SK-N-MC (cell line): ENCODE results near the gene SLC16A4.

ENCODE experiments used
- EZH2 ChIP-seq: fragments of 200-600 bp; sonication (generic); IDR thresholded peaks from one replicate; pipeline ENCODE4 v1.6.1; 2017; ENCODE audit warnings: antibody characterized with exemption
- FOXP2 ChIP-seq: optimal IDR thresholded peaks from 2 replicates; pipeline ENCODE3; 2011; ENCODE audit warnings: mild to moderate bottlenecking, moderate library complexity; ENCODE audit not compliant: insufficient read depth; ENCODE audit errors: extremely low read length, control extremely low read depth
- POLR2AphosphoS5 ChIP-seq: IDR thresholded peaks from 2 replicates; pipeline ENCODE4 v1.6.1; 2012; ENCODE audit warnings: mild to moderate bottlenecking, low read depth, low read length, borderline replicate concordance

DNA sequence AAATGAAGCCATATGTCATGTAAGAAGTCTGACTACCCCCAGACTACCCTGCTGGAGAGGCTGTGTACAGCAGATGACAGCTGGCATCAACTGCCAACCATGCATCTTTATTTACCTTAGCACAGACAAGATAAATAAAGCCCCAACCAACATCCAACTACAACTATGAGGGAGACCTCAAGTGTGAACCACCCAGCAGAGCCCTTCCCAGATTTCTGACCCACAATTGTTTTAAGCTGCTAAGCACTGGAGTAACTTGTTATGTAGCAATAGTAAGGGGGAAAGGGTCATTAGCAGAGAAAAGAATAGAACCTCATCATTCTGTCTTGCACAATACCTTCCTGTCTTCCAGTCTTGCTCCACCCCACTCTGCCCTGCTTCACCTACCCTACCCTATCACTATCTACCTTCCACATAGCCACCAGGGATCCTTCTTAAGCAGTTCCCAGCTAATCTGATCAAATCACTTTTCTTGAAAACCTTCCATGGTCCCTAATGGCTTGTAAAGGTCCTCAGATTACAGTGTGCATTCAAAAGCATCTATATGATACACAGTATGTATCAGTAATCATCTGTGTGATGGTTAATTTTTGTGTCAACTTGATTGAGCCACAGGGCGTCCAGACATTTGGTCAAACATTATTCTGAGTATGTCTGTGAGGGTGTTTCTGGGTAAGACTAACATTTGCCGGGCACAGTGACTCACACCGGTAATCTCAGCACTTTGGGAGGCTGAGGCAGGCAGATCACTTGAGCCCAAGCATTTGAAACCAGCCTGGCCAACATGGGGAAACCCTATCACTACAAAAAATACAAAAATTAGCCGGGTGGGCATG lies 71.3 kb downstream of the SLC16A4 start:
- TF ChIP-seq EZH2 (no peak), POLR2AphosphoS5 (no peak), FOXP2 (no peak)
